DLD1 (cell line): ENCODE measurements around the gene IL1RAPL1.

ENCODE experiments used
- in situ Hi-C: cut with HindIII; loops from 2 replicates; pipeline ENCODE4 v1.10.0; 2017; ENCODE audit warnings: low sequenced_read_pairs

IL1RAPL1 gene

DNA sequence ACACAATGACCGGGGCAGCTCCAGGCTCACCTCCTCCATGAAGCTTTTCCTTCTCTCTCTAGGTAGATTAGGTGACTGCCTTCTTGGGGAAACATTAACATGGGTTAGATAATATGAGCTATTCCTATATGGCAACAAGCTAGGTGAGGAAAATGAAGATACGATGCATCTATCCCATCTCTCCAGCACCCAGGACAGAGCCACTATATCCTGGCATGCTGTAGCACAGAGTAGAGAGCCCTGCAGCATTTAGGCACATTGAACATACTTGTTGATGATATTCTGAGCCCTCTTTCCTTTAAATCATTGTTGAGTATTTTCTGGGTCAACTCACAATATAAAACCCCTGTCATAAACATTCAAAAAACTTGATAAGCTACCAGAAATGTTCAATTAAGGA, 1133.9 kb downstream of the IL1RAPL1 start:
- in situ Hi-C loops, result no loop called here

DNA sequence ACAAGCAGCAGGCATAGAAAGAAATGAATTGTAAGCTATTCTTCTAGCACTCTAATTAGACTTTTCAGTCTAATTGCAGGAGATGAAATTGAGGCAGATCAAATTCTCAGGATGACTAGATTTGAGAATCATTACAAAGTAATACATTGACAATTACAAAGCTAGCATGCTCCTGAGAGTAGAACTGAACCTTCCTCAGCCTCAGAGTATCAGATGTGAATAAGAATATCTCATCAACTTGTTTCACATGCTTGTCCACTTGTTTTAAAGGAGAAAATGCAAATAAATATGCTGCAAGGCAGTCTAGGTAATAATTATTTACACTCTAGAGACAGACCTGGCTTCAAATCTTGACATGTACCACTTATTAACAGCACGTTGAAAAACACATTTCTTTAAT, 1137.1 kb downstream of the IL1RAPL1 start:
- in situ Hi-C loops, result no loop called here

DNA sequence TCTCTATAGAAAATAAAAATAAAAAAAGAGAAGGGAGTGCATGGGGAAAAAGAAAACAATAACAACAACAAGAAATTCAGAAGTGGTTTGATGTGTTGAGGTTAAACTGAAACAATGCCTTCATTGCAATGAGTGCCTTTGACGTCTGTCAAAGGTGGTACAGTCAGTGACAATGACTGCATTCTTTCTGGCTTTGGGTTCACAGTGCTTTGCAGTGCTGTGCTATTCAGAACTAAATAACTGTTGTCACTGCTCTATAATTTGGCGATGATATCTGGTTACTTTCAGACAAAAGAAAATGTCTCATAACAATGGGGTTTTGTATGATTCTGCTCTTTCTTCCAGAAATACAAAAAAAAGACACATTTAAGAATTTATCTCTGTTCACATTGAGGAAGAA, 1139.6 kb downstream of the IL1RAPL1 start:
- in situ Hi-C loops, result no loop called here

DNA sequence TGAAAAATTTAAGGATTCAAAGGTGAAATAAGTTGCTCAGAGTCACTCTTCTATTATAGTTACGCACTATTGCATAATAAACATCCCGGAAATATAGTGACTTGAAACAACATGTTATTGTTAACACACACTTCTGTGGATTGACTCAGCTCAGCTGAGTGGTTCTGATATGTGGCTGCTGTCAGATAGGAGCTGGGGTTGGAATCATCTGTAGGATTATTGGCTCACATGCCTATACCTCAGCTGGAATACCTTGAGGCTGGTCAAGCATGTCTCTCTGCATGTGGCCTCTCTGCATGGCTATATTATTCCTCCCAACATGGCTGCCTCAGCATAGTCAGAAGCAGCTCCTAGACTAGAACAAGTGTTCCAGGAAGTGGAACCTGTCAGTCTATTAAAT, 1141.4 kb downstream of the IL1RAPL1 start:
- in situ Hi-C loops, result no loop called here

DNA sequence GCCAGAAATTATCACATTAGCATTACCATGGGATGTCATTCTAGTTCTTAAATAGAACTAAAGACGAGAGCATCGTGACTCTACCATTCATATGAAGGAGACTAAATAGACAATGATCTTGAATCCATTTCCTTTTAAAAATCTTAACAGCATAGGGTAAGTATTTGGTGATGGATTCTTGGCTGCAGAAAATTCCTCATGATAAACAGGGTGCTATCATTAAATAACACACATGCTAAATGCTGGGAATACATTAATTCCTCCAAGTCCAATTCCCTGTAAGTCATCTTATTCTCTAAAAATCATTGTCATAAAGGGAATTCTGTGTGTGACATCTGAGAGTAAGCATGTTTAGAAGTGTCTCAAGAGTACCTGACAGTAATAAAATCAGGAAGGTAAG, 1157.7 kb downstream of the IL1RAPL1 start:
- in situ Hi-C loops, result no loop called here

DNA sequence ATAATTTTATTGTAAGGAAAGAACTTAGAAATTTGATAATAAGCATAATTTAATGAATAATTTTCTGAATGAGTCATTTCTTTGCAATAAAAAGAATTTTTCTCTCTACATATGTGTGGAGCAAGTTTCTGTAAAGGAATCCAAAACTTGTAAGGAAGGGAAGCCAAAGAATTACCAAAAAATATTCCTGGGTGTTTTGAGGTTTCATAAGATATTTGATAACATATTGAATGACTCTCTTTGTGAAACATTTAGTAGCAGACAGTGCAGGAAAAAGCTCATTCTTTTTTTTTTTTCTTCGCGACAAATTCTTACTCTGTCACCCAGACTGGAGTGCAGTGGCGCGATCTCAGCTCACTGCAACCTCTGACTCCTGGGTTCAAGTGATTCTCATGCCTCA, 1159.1 kb downstream of the IL1RAPL1 start:
- in situ Hi-C loops, result no loop called here

DNA sequence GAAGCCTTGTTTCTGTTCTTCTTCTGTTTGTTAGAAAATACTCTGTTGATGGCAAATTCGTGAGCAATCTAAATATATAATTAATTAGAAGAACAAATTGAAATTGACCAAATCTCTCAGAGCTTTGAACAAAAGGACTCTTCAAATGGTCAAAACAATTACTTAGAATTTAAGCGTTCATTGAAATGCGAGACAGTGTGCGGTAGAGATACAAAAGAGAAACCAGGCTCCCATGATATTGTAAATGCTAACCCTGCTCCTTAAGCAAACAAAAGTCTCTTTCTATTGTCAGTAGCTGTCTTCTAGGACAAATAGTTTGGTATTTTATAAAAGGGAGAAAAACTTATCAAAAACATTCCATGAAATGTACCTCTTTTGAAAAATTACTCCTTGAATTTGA, 1174.8 kb downstream of the IL1RAPL1 start:
- in situ Hi-C loops, result no loop called here

DNA sequence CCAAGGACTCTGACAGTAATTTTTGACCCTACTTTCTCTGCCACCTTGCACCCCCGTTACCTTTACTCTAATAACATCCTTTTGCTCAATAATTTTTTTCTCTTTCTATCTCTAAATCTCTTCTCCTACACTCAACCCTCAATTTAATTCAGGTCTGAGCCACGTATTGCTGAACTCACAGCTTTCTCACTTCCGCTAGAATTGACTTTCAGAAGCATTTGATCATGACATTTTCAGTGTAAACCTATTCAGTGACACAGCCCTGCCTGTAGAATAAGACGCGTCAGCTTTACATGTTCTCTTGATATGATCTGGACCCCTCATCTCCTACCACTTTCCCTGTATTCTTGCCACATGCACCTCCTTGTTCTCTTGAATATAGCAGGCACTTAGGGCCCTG, 1188.6 kb downstream of the IL1RAPL1 start:
- in situ Hi-C loops, result no loop called here

DNA sequence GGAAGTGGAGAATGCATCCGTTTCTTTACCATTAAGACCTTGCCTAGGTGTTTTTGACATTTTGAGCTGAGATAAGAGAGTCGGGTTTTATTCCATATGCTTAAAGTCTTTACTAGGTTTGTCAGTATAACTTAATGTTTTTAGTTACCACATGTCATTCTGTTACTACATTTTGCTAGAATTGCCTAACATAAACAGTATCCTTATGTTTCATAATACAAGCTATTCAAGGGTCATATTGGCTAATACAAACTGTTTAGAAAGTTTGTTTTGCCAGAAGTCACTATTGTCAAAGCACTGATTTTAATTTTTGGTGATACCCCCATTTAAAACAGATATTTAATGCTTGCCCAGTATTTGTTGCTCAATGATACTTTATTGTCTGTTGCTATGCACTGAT, 1200.4 kb downstream of the IL1RAPL1 start:
- in situ Hi-C loops, result no loop called here

DNA sequence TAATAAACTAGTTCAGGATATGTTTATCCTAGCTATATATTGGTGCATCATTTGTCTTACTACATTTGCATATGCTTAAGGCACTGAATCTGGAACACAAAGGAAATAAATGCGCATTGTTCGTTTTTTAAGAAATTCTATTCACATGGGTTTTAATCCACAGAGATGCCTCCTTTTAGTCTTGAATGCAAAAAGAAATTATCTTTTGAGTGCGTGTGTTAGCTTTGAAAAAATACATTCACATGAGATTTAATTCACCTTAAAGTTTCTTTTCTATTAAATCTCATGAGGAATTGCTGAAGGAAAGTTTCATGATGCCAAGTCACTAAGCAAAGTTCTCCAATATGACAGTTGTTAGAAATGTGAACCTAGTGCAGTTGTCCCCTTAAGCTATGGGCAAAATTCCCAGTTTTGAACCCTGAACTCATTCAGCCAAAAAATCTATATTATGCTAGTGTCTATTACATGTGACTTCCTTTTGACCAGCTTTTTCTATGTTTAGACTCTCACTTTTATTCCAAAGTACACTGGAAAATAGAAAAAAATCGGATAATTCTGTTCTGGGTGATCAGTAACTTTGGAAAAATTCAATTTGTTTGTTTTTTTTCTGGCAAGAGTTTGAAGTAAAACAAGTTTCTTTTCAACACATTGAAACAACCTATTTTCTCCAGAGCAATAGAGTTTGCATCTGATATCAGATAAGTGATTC, 1201.9 kb downstream of the IL1RAPL1 start:
- in situ Hi-C loops, result no loop called here

DNA sequence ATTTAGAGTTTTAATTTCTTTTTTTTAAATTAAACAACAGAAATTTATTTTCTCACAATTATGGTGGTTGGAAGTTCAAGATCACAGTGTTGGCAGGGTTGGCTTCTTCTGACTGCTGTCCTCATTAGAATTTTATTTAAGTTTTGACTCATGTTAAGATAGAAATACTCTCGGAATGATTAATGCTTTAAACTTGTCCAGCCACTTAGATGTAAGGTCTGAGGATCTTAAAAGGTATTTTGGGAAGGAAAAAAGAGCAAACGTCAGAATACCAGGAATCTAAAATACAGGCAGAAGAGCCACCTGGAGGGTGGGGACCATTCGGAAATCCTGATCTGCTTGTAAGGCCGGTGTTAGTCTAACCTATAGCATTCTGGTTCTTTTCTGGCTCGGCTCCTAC, 1205.1 kb downstream of the IL1RAPL1 start:
- in situ Hi-C loops, result no loop called here

DNA sequence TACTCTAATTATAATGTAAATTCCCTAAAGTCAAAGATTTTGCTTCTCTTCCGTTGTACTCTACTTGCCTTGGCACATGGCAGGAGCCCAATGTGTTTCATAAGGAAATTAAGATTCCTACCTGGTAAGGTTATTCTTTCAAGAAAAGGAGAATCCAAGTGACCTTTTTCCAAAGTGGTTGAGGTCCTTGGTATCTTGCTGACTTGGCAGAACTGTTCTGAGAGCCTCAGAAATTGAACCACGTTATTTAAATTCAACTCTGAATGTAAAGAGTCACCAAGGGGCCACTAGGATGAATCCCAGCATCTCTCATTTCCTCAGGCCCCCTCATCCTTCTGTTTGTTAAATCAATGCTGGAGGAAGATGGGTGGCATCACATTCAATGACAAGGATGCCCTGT, 1209.9 kb downstream of the IL1RAPL1 start:
- in situ Hi-C loops, result no loop called here

DNA sequence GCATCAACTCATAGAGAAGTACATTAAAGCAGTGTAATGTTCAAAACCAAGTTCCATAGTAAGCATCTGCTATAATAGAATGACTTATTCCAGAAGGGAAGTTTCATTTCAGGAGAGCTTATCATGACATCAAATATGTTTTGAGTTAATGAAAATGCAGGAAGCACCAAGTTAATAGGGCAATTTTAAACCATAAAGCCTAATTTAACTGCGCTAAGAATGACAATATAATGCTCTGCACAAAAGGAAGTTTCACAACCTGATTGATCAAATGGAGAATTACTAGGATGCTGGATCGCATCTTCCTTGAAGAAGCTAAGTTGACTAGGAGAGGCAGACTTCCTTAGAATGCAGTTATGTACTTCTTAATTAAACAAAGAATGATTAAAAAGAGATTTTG, 1211.2 kb downstream of the IL1RAPL1 start:
- in situ Hi-C loops, result no loop called here

DNA sequence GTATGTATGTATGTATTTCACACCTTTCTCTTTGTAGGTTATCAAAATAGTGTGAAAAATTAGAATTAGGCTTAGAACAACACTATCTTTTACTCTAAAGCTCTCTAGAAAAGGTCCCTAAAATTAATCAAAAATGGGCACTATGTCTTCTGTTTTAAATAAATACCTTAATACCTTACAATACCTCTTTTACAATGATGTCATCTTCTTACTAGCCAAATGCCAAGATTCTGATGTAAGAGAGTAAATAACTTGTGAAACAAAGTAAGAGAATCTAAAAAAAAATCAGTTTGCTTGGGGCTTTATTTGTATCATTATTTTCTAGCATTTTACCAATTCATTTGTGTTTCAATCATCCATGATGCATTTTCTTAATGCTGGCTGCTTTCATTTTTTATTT, 1225.9 kb downstream of the IL1RAPL1 start:
- in situ Hi-C loops, result no loop called here

DNA sequence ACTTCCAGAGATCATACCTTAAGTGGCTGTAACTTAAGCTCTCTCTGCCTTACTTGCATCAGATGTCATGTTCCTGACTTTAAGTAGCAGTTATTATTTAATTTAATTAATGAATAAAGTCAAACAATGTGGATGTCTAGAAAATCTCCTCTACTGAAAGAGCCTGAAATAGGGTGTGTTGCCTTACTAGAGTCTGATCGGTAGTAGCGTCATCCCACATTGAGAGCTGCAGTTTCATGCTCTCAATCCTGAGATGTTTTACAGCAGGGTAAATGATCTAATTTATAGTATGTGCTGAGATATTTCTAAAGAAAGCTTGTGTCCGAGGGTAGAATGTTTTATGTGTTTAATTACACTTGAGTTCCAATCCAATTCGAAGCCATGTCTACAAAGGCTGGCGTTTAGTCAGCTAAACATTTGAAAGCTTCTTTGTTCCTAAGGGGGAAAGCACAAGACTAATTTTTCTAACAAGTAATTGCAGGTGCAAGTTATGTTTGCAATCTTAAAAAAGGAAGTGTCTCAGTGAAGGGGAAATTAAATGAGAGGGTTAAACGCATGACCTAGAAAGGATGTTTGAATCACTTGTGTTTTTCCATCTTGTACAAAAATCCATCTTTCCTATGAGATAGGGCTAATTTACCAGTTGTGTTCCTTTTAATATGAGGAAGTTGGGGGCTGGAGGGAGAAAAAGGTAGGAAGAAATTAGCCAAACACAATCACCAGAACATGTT, 1237.1 kb downstream of the IL1RAPL1 start:
- in situ Hi-C loops, result no loop called here

DNA sequence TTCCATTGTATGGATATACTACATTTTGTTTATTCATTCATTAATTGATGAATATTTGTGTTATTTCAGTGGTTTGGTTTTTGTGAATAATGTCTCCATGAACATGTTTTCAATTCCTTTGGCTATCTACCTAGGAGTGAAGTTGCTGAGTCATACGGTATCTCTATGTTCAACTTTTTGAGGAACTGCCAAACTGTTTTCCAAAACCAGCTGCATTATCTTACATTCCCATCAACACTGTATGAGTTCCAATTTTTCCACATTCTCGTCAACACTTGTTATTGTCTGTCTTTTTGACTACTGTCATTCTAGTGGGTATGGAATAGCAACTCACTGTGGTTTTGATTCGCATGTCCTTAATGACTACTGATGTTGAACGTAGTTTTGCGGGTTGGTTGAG, 1239.5 kb downstream of the IL1RAPL1 start:
- in situ Hi-C loops, result no loop called here

DNA sequence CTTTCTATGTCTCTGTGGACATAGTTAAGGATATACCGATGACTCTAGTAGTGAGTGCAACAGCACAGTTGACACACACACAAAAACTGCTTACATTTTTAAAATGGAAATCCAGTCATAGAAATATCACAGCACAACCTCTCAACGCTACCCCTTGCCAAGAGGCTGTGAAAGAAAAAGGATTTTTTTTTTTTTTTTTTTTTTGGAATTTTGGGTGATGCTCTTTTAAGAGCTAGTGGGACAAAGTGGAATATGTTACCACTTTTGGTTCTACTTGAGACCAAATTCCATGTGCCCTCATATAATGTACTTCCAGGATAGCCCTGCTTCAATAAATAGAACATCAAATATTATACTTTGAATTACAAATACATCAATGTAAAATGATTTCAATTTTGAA, 1247.1 kb downstream of the IL1RAPL1 start:
- in situ Hi-C loops, result no loop called here

DNA sequence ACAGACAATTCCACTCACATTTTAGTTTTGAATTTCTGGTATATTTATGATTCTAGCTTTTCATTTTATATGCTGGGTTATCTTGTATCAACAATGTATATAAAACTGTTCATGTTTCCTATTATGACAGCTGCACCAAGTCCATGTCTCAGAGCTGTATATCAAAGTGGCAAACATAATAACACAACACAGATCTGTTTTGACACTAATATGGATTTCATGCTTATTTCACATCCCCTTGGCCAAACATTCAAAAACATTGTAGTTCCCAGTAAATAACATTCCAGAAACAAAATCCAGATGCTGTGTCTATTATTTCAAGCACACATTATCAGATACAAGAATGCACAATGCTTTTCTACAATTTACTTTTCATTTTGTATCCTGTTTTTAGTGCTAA, 1247.5 kb downstream of the IL1RAPL1 start:
- in situ Hi-C loops, result no loop called here

DNA sequence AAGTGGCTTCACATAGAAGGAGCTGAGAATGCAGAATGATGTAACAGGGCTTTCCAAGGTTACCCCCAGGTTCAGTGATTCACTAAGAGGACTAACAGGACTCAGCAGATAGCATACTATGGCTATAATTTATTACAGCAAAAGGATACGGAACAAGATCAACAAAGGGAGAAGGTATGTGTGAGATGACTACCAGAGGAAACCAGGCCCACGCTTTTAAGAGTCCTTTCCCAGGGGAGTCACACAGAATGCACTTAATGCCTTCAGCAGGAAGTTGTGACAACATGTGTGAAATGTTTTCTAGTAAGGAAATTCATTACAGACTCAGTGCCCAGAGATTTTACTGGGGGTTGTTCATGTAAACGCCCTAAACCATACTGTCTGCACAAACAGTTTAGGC, 1254.5 kb downstream of the IL1RAPL1 start:
- in situ Hi-C loops, result no loop called here

DNA sequence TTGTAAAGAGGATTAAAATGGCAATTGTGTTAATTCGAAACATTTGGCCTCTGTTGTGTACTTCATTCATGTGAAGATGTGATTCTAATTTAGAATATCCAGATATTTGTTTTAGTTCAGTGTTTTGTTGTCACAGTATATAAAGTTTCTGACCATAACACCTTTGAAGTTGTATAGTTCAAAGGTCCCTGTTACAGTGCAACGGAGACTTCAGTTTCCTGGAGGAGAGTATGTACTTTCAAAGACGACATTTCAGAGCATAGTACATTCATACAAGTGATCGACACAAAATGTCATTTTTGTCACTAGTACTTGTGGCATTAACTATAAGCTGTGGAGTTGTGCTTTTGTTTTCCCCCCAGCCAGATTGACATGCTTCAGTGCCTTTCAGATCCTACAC, 1255.3 kb downstream of the IL1RAPL1 start:
- in situ Hi-C loops, result no loop called here

DNA sequence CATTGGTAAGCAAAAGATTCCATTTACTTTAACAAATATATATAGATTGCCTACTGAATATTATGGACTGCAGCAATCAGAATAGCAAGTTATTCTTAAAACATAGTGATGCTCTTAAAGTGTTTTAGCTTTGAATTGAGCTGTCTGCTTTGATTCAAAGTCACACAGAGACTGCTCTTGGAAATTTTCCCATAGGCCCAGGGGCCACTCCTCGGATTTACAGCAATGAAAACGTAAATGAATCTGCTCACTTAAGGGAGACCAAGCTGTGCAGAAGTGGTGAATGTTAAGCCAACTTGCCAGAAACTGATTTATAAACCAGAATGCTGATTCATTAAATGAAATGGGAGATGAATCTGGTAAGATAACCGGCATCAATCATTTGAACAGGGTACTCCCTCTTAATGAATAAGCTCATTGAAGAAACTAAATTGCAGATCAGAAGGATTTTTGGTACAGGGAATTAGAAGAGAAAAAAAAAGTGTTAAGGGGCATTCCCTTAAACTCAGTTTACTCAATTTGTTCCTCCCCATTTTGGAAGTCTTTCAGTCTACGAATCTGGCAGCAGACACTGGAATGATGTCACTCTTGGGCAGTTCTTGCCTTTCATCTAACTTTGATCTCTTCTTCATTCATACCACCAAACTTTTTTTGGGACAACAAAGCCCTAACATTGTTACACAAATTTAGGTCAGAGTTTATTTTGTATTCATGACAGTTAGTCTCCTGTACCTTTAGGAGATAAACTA, 1264.8 kb downstream of the IL1RAPL1 start:
- in situ Hi-C loops, result no loop called here

DNA sequence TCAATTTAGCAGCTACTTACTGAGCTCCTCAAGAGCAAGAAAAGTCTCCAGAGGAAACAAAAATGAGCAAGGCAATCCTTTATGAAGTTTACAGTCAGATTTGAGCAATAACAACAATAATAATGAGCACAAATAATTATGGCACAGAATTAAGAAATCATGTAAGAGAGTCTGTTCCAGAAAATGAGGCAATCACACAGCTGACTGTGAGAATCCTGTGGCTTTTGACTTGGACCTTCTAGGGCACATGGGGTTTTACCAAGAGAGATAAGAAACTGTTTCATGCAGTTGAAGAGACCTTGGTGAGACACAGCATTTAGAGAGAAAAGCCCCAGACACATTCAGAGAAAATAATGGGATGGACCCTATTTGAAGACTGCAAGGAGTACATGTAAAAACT, 1265.5 kb downstream of the IL1RAPL1 start:
- in situ Hi-C loops, result no loop called here
